Neural cell (in vitro differentiated cells): ENCODE data around the gene CALR. TPM values are rescaled to one million over a fixed set of nuclear protein-coding genes. Genes with fewer than 3 reads are reported as not detected.

Source experiments
- H2AFZ ChIP-seq: fragments of 200-600, 300-800 bp; sonication (generic), shearing (Covaris generic); 2 replicates; pipeline ENCODE4 v1.6.0; 2014; ENCODE audit warnings: low read depth, mild to moderate bottlenecking, antibody characterized with exemption, low read length, moderate library complexity
- H3F3A ChIP-seq: fragments of 200-600 bp; shearing (Covaris generic); 2 replicates; pipeline ENCODE4 v1.6.1; 2016; ENCODE audit warnings: mild to moderate bottlenecking, moderate library complexity, mixed read lengths, antibody characterized with exemption, low read length; ENCODE audit not compliant: insufficient read depth, poor library complexity, severe bottlenecking
- H3K27ac ChIP-seq: fragments of 200-600, 300-800 bp; sonication (generic), shearing (Covaris generic); 2 replicates; pipeline ENCODE4 v1.5.1; 2014; ENCODE audit warnings: mild to moderate bottlenecking, low read length, moderate library complexity
- H3K27me3 ChIP-seq: fragments of 300-800, 200-600 bp; sonication (generic), shearing (Covaris generic); 2 replicates; pipeline ENCODE4 v1.6.0; 2014; ENCODE audit warnings: mild to moderate bottlenecking, low read depth, low read length, moderate library complexity; ENCODE audit not compliant: insufficient read depth
- H3K36me3 ChIP-seq: fragments of 300-800, 200-600 bp; sonication (generic), shearing (Covaris generic); 2 replicates; pipeline ENCODE4 v1.5.1; 2014; ENCODE audit warnings: mild to moderate bottlenecking, antibody characterized with exemption, low read length, moderate library complexity; ENCODE audit not compliant: insufficient read depth
- H3K4me2 ChIP-seq: fragments of 300-800, 200-600 bp; sonication (generic), shearing (Covaris generic); 2 replicates; pipeline ENCODE4 v1.6.0; 2014; ENCODE audit warnings: mild to moderate bottlenecking, low read length
- H3K4me3 ChIP-seq: fragments of 300-800, 200-600 bp; sonication (generic), shearing (Covaris generic); 2 replicates; pipeline ENCODE4 v1.5.1; 2014; ENCODE audit warnings: mild to moderate bottlenecking, low read length, moderate library complexity
- H3K79me2 ChIP-seq: fragments of 200-600 bp; shearing (Covaris generic); replicated peaks from 2 replicates; pipeline ENCODE4 v1.6.0; 2014; ENCODE audit warnings: mild to moderate bottlenecking, low read length, moderate library complexity; ENCODE audit not compliant: insufficient read depth
- H3K9ac ChIP-seq: fragments of 300-800, 200-600 bp; sonication (generic), shearing (Covaris generic); 2 replicates; pipeline ENCODE4 v1.6.1; 2016; ENCODE audit warnings: mild to moderate bottlenecking, low read length, mixed read lengths
- H3K9me2 ChIP-seq: fragments of 200-600 bp; shearing (Covaris generic); 2 replicates; pipeline ENCODE4 v1.6.1; 2016; ENCODE audit warnings: mild to moderate bottlenecking, low read length, mixed read lengths; ENCODE audit not compliant: insufficient read depth
- H3K9me3 ChIP-seq: fragments of 200-600, 300-800 bp; sonication (generic), shearing (Covaris generic); 2 replicates; pipeline ENCODE4 v1.6.1; 2016; ENCODE audit warnings: mild to moderate bottlenecking, mixed run types, low read length, moderate library complexity, mixed read lengths
- H4K20me1 ChIP-seq: fragments of 200-600 bp; shearing (Covaris generic); 2 replicates; pipeline ENCODE4 v1.6.1; 2016; ENCODE audit warnings: mild to moderate bottlenecking, mixed run types; ENCODE audit not compliant: insufficient read depth
- EP300 ChIP-seq: fragments of 450-650 bp; conservative IDR thresholded peaks from 2 replicates; pipeline ENCODE4 v1.6.1; 2014; ENCODE audit warnings: antibody characterized with exemption, mild to moderate bottlenecking, moderate library complexity; ENCODE audit not compliant: poor library complexity, severe bottlenecking
- EZH2 ChIP-seq: fragments of 200-600, 300-800 bp; shearing (Covaris generic), sonication (generic); IDR thresholded peaks from 2 replicates; pipeline ENCODE4 v1.6.1; 2014; ENCODE audit warnings: antibody characterized with exemption, low read length, borderline replicate concordance, mild to moderate bottlenecking; ENCODE audit not compliant: insufficient read depth, poor library complexity, severe bottlenecking
- MXI1 ChIP-seq: fragments of 450-650 bp; conservative IDR thresholded peaks from 2 replicates; pipeline ENCODE4 v1.6.1; 2014; ENCODE audit warnings: antibody characterized with exemption, mild to moderate bottlenecking; ENCODE audit not compliant: poor library complexity, severe bottlenecking
- POLR2AphosphoS5 ChIP-seq: IDR thresholded peaks from 2 replicates; pipeline ENCODE4 v1.6.1; 2012
- RAD21 ChIP-seq: fragments of 450-650 bp; conservative IDR thresholded peaks from 2 replicates; pipeline ENCODE4 v1.6.1; 2014; ENCODE audit warnings: antibody characterized with exemption, mild to moderate bottlenecking, moderate library complexity
- SMC3 ChIP-seq: fragments of 450-650 bp; conservative IDR thresholded peaks from 2 replicates; pipeline ENCODE4 v1.6.1; 2014; ENCODE audit warnings: antibody characterized with exemption, mild to moderate bottlenecking, moderate library complexity; ENCODE audit not compliant: poor library complexity
- TAF1 ChIP-seq: IDR thresholded peaks from 2 replicates; pipeline ENCODE4 v1.6.1; 2012; ENCODE audit warnings: low read depth
- polyA plus RNA-seq: library from polyadenylated mRNA; depleted of rRNA; stranded (reverse); fragments of >200 nt; gene quantifications from 2 replicates; pipeline ENCODE4 v1.2.3, GENCODE V29; 2014
- TF ChIP-seq, protein P1 (sequence below): IDR thresholded peaks from 2 replicates; pipeline ENCODE4 v1.6.1; 2012; ENCODE audit warnings: borderline replicate concordance
- TF ChIP-seq, protein P2 (sequence below): fragments of 450-650 bp; IDR thresholded peaks from 2 replicates; pipeline ENCODE4 v1.5.1; 2014; ENCODE audit warnings: antibody characterized with exemption, mild to moderate bottlenecking, moderate library complexity; ENCODE audit not compliant: poor library complexity, severe bottlenecking

CALR gene
- polyA plus RNA-seq, 1 donor from 2014 or later: 242 TPM

DNA sequence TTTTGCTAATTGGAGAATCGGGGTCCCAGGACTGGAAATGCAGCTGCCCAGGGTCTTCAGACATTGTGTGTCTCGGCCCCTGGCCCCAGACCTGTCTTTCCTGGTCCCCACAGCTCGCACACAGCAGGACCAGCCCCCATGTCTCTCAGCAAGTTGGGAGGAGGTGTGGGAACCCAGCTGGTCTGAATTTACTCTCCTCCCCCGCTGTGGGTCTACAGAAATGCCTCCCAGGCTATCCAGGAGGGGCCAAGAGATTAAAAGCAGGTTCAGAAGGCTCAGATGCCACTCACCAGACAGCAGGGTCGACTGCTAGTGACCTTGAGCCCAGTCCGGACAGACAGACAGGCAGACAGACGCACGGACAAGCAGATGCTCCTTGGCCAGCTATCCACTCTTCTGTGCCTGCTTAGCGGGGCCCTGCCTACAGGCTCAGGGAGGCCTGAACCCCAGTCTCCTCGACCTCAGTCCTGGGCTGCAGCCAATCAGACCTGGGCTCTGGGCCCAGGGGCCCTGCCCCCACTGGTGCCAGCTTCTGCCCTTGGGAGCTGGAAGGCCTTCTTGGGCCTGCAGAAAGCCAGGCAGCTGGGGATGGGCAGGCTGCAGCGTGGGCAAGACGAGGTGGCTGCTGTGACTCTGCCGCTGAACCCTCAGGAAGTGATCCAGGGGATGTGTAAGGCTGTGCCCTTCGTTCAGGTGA, 31.0 kb downstream of the CALR start, which contains the start of gene DAND5:
DAND5 (plus strand) TSS at position 285 of the 697 bp plus-strand sequence; CDS start at position 370, 85 bp downstream.
- Histone ChIP-seq H3F3A (no peaks in the 10 kb centered on the region), H3K4me3 (no peak within 1 kb of the TSS), H3K27me3 (no peaks in the 10 kb centered on the region), H3K4me2 (no peak within 1 kb of the TSS), H3K36me3 (no peaks in the 10 kb centered on the region), H3K79me2 (no peaks in the 10 kb centered on the region), H3K9me2 (no peaks in the 10 kb centered on the region), H3K9ac (no peak within 1 kb of the TSS), H3K9me3 (no peaks in the 10 kb centered on the region), H2AFZ (no peak within 1 kb of the TSS), H4K20me1 (no peaks in the 10 kb centered on the region), H3K27ac (no peak within 1 kb of the TSS)
- TF ChIP-seq TAF1 (no peak), EZH2 (no peak), SMC3 (no peak), RAD21 (no peak), EP300 (no peak), MXI1 (no peak), POLR2AphosphoS5 (no peak)
- TF ChIP-seq, protein P1, sequence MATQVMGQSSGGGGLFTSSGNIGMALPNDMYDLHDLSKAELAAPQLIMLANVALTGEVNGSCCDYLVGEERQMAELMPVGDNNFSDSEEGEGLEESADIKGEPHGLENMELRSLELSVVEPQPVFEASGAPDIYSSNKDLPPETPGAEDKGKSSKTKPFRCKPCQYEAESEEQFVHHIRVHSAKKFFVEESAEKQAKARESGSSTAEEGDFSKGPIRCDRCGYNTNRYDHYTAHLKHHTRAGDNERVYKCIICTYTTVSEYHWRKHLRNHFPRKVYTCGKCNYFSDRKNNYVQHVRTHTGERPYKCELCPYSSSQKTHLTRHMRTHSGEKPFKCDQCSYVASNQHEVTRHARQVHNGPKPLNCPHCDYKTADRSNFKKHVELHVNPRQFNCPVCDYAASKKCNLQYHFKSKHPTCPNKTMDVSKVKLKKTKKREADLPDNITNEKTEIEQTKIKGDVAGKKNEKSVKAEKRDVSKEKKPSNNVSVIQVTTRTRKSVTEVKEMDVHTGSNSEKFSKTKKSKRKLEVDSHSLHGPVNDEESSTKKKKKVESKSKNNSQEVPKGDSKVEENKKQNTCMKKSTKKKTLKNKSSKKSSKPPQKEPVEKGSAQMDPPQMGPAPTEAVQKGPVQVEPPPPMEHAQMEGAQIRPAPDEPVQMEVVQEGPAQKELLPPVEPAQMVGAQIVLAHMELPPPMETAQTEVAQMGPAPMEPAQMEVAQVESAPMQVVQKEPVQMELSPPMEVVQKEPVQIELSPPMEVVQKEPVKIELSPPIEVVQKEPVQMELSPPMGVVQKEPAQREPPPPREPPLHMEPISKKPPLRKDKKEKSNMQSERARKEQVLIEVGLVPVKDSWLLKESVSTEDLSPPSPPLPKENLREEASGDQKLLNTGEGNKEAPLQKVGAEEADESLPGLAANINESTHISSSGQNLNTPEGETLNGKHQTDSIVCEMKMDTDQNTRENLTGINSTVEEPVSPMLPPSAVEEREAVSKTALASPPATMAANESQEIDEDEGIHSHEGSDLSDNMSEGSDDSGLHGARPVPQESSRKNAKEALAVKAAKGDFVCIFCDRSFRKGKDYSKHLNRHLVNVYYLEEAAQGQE: no peak
- TF ChIP-seq, protein P2, sequence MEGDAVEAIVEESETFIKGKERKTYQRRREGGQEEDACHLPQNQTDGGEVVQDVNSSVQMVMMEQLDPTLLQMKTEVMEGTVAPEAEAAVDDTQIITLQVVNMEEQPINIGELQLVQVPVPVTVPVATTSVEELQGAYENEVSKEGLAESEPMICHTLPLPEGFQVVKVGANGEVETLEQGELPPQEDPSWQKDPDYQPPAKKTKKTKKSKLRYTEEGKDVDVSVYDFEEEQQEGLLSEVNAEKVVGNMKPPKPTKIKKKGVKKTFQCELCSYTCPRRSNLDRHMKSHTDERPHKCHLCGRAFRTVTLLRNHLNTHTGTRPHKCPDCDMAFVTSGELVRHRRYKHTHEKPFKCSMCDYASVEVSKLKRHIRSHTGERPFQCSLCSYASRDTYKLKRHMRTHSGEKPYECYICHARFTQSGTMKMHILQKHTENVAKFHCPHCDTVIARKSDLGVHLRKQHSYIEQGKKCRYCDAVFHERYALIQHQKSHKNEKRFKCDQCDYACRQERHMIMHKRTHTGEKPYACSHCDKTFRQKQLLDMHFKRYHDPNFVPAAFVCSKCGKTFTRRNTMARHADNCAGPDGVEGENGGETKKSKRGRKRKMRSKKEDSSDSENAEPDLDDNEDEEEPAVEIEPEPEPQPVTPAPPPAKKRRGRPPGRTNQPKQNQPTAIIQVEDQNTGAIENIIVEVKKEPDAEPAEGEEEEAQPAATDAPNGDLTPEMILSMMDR: no peak

DNA sequence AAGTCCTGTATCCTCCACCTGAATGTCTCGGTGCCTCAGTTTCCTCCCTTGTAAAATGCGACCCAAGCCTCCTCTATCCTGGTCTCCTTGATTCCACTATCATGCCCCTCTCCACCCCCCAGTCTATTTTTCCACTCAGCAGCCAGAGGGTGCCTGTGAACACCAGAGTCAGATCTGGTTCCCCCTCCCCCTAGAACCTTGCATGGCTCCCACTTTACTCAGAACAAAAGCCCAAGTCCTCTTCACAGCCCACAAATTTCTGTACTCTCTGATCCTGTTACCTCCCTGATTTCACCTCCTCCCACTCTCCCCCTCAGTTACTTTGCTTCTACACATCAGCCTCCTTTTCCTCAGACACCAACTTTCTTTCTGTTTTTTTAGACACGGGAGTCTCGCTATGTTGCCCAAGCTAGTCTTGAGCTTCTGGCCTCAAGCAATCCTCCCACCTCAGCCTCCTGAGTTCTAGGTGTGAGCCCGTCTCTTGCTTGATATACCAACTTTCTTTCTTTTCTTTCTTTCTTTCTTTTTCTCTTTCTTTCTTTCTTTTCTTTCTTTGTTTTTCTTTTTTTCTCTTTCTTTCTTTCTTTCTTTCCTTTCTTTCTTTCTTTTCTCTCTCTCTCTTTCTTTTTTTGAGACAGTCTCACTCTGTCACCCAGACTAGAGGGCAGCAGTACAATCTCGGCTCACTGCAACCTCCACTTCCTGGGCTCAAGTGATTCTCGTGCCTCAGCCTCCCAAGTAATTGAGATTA, 31.8 kb downstream of the CALR start:
- H3K9me2 ChIP-seq: no peaks in the 10 kb centered on the region
- no peak overlapping the region for H3K4me3 ChIP-seq
- no peaks in the 10 kb centered on the region for H3K36me3 ChIP-seq
- no peaks in the 10 kb centered on the region for H3K27me3 ChIP-seq
- H3K79me2 ChIP-seq: no peaks in the 10 kb centered on the region
- H3K27ac ChIP-seq: no peak overlapping the region
- no peaks in the 10 kb centered on the region for H3F3A ChIP-seq
- H4K20me1 ChIP-seq: no peaks in the 10 kb centered on the region
- no peak overlapping the region for H3K9ac ChIP-seq
- no peak overlapping the region for H2AFZ ChIP-seq
- no peak overlapping the region for H3K4me2 ChIP-seq
- no peaks in the 10 kb centered on the region for H3K9me3 ChIP-seq
- TF ChIP-seq RAD21: no peak
- TF ChIP-seq EP300: no peak
- TF ChIP-seq EZH2: no peak
- TF ChIP-seq, protein P2: no peak
- TF ChIP-seq MXI1: no peak
- no peak for TF ChIP-seq SMC3
- no peak for TF ChIP-seq POLR2AphosphoS5
- TF ChIP-seq, protein P1: no peak
- TF ChIP-seq TAF1: no peak
